Measurements from ENCODE around the gene ATP11C. TPM values are rescaled to one million over a fixed set of nuclear protein-coding genes. Genes with fewer than 3 reads are reported as not detected.

ATP11C gene
- total and polyA plus RNA-seq, 2 of the 4 experiments (the other 2 are of a cell fraction): 19.3 to 40.0 TPM

- H4K8ac ChIP-seq (ENCODE audit: low read depth in 2 of 2, low read length in 2 of 2): no peak overlapping the region
- H4K20me1 ChIP-seq (ENCODE audit: insufficient read depth, low read length): no peaks in the 10 kb centered on the region
- H2BK15ac ChIP-seq (ENCODE audit: low read depth, low read length): no peak overlapping the region
- H3K56ac ChIP-seq (ENCODE audit: extremely low read depth, insufficient read depth, low read length): no peak overlapping the region
- no peaks in the 10 kb centered on the region for H3K36me3 ChIP-seq (ENCODE audit: control insufficient read depth, insufficient read depth, low read length)
- H3K23ac ChIP-seq (ENCODE audit: low read depth, low read length): no peak overlapping the region
- no peak overlapping the region for H3K18ac ChIP-seq (ENCODE audit: low read depth, low read length)
- no peak overlapping the region for H3K14ac ChIP-seq (replicated peaks; ENCODE audit: low read depth, low read length)
- ChIA-PET POLR2A (ENCODE audit: unreplicated experiment) (no interaction called here), CTCF (no interaction called here)
- DNase-seq (no peak), ATAC-seq (ENCODE audit: low read depth) (no peak)
- H3K4me1 ChIP-seq (ENCODE audit: control insufficient read depth, insufficient read depth, low read length): no peaks in the 10 kb centered on the region
- H3K4me3 ChIP-seq (ENCODE audit: insufficient read depth, low read depth, low read length): no peak overlapping the region
- TF ChIP-seq BHLHE40 (IDR thresholded peaks at IDR 0.05; ENCODE audit: low read depth, low read length): no peak
- TF ChIP-seq POLR2A (IDR thresholded peaks at IDR 0.05; ENCODE audit: low read depth, low read length): no peak
- TF ChIP-seq USF2 (IDR thresholded peaks at IDR 0.05; ENCODE audit: low read depth, low read length): no peak
- H3K9me1 ChIP-seq (ENCODE audit: insufficient read depth, low read length): no peaks in the 10 kb centered on the region
- intact Hi-C loops (cut with micrococcal nuclease): no loop called here
- H3K9ac ChIP-seq (ENCODE audit: low read depth, low read length): no peak overlapping the region
- H2AFZ ChIP-seq (replicated peaks; ENCODE audit: low read length, poor library complexity): no peak overlapping the region
- H2BK20ac ChIP-seq (ENCODE audit: low read depth, low read length): no peak overlapping the region
- no CpG with 5 or more reads among the region's 3 CpGs for WGBS, 2 experiments (ENCODE audit: extremely low coverage in 2 of 2, insufficient read length in 1 of 2)
- no peak overlapping the region for H2BK120ac ChIP-seq (ENCODE audit: low read depth, low read length)
- no peak overlapping the region for H2AK9ac ChIP-seq (replicated peaks; ENCODE audit: low read depth, low read length, poor library complexity)
- H3K27ac ChIP-seq (ENCODE audit: insufficient read depth, low read length): no peak overlapping the region
- H3K4me2 ChIP-seq (ENCODE audit: low read depth, low read length): no peak overlapping the region
- H3K79me1 ChIP-seq (ENCODE audit: low read depth in 1 of 2, low read length in 2 of 2): no peaks in the 10 kb centered on the region
- no peak overlapping the region for H4K91ac ChIP-seq (ENCODE audit: insufficient read depth, low read depth, low read length)
- H4K5ac ChIP-seq (ENCODE audit: low read depth, low read length): no peak overlapping the region
- no peaks in the 10 kb centered on the region for H3K9me3 ChIP-seq (ENCODE audit: control insufficient read depth, insufficient read depth, low read length)
- H2AK5ac ChIP-seq (ENCODE audit: low read depth, low read length): no peak overlapping the region
- H3K27me3 ChIP-seq (ENCODE audit: control insufficient read depth, insufficient read depth, low read length): no peaks in the 10 kb centered on the region
- in situ Hi-C loops (cut with MboI; ENCODE audit: low sequenced_read_pairs): no loop called here
- dilution Hi-C loops (cut with HindIII; ENCODE audit: low sequenced_read_pairs, unreplicated experiment): no loop called here
- BruUV-seq (replicated peaks): no TSS peak
- H2BK5ac ChIP-seq (ENCODE audit: low read depth, low read length, poor library complexity, severe bottlenecking): no peak overlapping the region
- no peak overlapping the region for H3K4ac ChIP-seq (ENCODE audit: low read depth, low read length)
These were observed 12.2 kb upstream of the ATP11C start for GRCh38 chrX:139945075-139945474.
